ENCODE results near the gene SRC. TPM values are rescaled to one million over a fixed set of nuclear protein-coding genes. Genes with fewer than 3 reads are reported as not detected.

The SRC gene
- total RNA-seq, 1 donor from 2014 or later = 64.0 TPM

DNA sequence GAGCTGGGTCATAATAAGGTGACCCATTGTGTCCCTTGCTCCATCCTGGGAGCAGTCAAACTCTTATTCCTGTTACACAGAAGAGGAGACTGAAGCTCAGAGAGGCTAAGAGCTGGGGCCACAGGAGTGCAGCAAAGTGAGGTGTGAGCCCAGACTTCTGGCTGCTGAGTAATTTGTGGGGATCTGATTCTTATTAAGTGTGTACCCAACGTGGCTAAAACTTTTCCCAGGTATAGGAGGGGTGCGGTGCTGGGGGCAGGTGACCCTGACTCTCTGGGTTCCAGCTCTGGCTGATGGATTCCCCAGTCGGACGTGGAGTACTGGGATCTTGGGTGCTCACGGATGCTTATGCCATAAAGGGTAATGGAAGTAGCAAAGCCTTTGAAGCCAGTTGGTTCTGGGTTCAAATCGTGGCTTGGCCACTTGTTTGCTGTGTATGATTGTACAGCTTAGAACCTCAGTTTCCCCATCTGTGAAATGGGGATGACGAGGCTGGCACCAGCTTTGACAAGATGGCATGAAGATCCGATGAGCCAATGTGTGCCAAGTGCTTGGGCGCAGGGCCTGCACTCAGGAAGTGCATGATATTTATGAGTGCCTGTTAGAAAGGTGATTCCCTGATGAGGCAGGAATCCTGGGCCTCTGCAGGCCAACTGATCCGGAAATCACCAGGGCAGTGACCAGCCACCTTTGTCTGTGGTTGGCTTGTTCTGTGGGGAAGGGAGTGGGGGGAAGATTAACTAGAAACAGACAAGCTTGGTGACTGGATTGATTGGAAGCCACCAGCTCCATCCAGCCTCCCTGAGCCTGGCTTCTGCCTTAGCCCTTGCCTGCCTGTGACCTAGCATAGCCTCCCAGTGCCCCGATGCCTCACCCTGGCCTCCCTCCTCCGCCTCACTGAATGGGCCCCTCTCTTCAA is 6.0 kb downstream of the SRC start:
- DNase-seq (peak; percentile 20), ATAC-seq (no peak)
- Histone ChIP-seq H3K9me3 (no peaks in the 10 kb centered on the region), H3K36me3 (no peaks in the 10 kb centered on the region), H3K4me3 (no peak overlapping the region), H3K27ac (no peak overlapping the region), H3K27me3 (no peaks in the 10 kb centered on the region), H3K4me1 (peaks cover 40% of the 10 kb centered on the region)
- TF ChIP-seq, protein P1, sequence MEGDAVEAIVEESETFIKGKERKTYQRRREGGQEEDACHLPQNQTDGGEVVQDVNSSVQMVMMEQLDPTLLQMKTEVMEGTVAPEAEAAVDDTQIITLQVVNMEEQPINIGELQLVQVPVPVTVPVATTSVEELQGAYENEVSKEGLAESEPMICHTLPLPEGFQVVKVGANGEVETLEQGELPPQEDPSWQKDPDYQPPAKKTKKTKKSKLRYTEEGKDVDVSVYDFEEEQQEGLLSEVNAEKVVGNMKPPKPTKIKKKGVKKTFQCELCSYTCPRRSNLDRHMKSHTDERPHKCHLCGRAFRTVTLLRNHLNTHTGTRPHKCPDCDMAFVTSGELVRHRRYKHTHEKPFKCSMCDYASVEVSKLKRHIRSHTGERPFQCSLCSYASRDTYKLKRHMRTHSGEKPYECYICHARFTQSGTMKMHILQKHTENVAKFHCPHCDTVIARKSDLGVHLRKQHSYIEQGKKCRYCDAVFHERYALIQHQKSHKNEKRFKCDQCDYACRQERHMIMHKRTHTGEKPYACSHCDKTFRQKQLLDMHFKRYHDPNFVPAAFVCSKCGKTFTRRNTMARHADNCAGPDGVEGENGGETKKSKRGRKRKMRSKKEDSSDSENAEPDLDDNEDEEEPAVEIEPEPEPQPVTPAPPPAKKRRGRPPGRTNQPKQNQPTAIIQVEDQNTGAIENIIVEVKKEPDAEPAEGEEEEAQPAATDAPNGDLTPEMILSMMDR (IDR thresholded peaks at IDR 0.05) = no peak
- intact Hi-C loops (cut with DNase I) = no loop called here

DNA sequence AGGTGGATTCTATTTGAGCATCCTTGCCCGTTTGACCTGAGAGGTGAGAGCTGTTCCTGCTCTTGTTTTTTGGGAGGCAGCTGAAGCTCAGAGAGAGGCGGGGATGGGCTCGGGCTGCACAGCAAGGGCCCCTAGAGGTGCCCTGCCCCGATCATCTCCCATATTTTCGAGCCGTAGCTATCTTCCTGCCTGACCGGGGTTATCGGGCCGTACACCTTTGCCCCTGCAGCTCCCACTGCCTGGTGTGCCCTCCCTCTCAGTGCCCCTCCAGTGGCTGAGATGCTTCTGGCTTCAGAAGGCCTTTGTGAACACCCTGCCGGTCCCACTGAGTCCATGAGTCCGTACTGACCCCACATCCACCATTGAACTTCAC is 6.7 kb downstream of the SRC start:
- intact Hi-C loops (cut with DNase I) = no loop called here
- Histone ChIP-seq H3K27ac (no peak overlapping the region), H3K4me1 (peaks cover 38% of the 10 kb centered on the region), H3K4me3 (no peak overlapping the region), H3K27me3 (no peaks in the 10 kb centered on the region), H3K9me3 (no peaks in the 10 kb centered on the region), H3K36me3 (no peaks in the 10 kb centered on the region)
- DNase-seq (peak; percentile 42), ATAC-seq (no peak)
- TF ChIP-seq, protein P1 (IDR thresholded peaks at IDR 0.05) = no peak

DNA sequence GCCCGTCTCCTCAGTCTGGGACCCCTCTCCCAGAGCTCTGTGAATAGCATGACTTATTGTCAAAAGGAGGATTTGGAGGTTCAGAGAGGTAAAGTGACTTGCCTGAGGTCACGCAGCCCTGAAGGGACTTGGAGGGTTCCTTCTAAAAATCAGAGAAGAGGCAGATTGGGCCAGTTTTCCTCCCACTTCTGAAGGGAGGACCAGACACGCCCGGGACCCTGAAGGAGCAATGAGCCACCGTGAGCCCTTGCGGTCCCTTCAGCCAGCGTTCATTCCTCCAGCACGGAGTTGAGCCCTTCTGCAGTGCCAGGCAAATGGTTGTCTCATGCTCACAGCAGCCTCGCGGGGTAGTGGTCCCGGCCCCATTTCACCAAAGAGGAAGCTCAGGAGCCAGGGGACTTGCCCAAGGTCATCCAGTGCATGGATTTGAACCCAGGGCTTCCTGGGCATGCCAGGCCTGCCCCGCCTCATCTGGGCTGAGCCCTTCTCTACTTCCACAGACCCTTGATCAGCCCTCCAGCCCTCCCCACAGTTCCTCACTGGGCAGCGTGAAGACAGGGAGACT is 7.4 kb downstream of the SRC start:
- Histone ChIP-seq H3K36me3 (no peaks in the 10 kb centered on the region), H3K9me3 (no peaks in the 10 kb centered on the region), H3K4me3 (no peak overlapping the region), H3K27ac (no peak overlapping the region), H3K27me3 (no peaks in the 10 kb centered on the region), H3K4me1 (peaks cover 41% of the 10 kb centered on the region)
- intact Hi-C loops (cut with DNase I) = no loop called here
- no peak for ATAC-seq
- DNase-seq = peak; percentile 32
- TF ChIP-seq, protein P1 (IDR thresholded peaks at IDR 0.05) = no peak

DNA sequence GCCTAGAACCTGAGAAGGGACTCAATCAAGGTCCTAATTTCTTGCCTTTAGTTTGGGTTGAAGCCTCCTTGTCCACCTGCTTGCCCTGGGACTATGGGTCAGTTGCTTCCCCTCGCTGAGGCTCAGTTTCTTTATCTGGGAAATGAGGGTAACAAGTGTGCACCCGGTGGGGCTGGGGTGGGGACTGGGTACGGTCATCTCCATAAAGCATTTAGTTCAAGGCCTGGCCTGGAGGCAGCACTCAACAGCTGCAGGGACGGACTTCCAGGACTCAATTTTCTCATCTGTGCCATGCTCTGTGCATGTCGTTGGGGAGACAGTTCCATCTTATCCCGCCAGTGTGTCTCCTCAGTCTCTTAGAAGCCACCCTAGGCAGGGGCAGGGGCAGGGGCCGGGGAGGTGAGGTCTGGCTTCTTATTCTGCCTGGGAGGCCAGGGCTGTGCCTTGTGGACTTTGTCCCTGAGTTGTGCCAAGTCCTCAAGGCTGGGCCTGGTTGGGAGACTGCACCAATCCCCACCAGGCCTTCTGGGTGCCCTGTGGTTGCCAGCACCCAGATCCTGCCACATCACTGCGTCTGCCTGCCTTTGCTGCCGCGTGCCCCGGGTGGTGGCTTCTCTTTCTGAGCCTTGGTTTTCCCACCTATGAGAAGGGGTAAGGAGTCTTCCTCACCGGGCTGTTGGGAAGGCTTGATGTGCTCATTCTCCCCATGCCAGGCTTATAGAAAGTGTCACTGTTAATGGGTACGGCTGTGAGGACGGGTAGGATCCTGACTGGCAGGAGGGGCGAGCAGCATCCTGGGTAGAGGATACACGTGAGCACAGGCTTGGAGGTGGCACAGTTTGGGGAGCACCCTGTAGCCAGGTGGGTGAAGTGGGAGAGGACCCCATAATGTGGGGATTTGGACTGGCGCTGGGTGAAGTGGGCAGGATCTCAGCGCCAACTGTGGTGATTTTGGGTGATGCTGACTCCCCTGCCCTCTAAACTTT is 8.6 kb downstream of the SRC start:
- TF ChIP-seq, protein P1 (IDR thresholded peaks at IDR 0.05) = no peak
- Histone ChIP-seq H3K4me1 (peaks cover 41% of the 10 kb centered on the region), H3K27me3 (no peaks in the 10 kb centered on the region), H3K36me3 (no peaks in the 10 kb centered on the region), H3K9me3 (no peaks in the 10 kb centered on the region), H3K4me3 (no peak overlapping the region), H3K27ac (no peak overlapping the region)
- intact Hi-C loops (cut with DNase I) = no loop called here
- ATAC-seq = no peak
- peak; percentile 42 for DNase-seq

Data from upper lobe of right lung (tissue), 1 donor.